Stimulated activated effector memory CD8-positive, alpha-beta T cell treated with anti-CD3 and anti-CD28 coated beads, Interleukin-12 subunit alpha, Interleukin-12 subunit beta, amount 100 ng/mL, for 72 hours (primary cell): ENCODE measurements around the gene ATG3.
"Not testable (repeated sequence)": the region's sequence is repeated elsewhere in the genome, so short reads cannot be mapped to it uniquely, and the experiment has no call there.

Experiments used
- ATAC-seq: fragments of 150-1000 bp; cut with Tn5 transposase; 2 replicates; pipeline ENCODE4 v1.10.0; 2021
- DNase-seq, 2 donors: peaks; one replicate each; pipeline ENCODE4 v3.0.0; 2021 to 2022; ENCODE audit warnings: low spot score in 2 of 2
- H3K27ac Mint-ChIP-seq: one replicate; pipeline ENCODE4 v1.8.0; 2022; ENCODE audit warnings: mild to moderate bottlenecking, mixed read lengths
- H3K36me3 Mint-ChIP-seq: one replicate; pipeline ENCODE4 v1.8.0; 2022; ENCODE audit warnings: mild to moderate bottlenecking, mixed read lengths
- H3K4me1 Mint-ChIP-seq: one replicate; pipeline ENCODE4 v1.8.0; 2022; ENCODE audit warnings: mixed read lengths
- H3K4me3 Mint-ChIP-seq: one replicate; pipeline ENCODE4 v1.8.0; 2022; ENCODE audit warnings: mild to moderate bottlenecking, mixed read lengths
- H3K9me3 Mint-ChIP-seq: one replicate; pipeline ENCODE4 v1.8.0; 2022; ENCODE audit warnings: mixed read lengths

ATG3 gene

DNA sequence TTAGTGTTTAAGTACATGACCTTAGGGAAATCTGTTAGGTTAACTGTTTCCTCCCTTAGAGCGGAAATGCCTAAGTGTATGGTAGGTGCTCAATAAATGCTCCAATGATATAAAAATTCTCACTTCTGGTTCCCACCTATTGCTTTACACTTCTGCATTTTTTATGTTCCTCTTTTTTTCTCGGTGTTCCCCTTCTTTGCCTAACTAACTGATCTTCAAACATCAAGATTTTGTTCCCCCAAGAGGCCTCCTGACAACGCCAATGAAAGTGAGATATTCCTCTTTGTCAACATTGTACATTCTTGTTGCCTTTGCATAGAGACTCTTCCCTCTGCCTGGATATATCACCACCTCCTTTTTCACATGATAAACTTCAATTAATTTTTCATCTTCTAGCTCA lies 17.5 kb upstream of the ATG3 start:
- no peak for DNase-seq
- H3K9me3 Mint-ChIP-seq: no peaks in the 10 kb centered on the region
- no peak for ATAC-seq
- no peak overlapping the region for H3K4me3 Mint-ChIP-seq
- H3K27ac Mint-ChIP-seq: no peak overlapping the region
- no peaks in the 10 kb centered on the region for H3K4me1 Mint-ChIP-seq
- peaks cover 46% of the 10 kb centered on the region for H3K36me3 Mint-ChIP-seq

DNA sequence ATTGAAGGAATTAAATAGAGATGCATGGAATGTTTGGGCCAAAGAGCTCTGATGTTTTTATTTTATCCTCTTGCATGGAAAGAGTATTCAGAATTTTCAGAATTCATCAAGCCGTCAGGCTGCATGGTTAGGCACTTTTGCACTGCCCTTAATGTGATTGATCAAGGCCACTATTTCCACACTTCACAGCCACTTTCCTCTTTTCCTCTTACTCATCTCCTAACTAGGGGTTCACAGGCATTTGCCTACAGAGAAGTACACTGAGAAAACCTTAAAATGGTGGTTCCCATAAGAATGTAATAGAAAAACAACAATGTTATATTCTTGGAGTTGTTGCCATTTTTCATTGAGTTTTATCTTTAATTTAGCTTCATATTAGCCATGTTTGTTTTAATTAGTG lies 10.9 kb upstream of the ATG3 start:
- Mint-ChIP-seq H3K9me3 (no peaks in the 10 kb centered on the region), H3K4me1 (no peaks in the 10 kb centered on the region), H3K27ac (no peak overlapping the region), H3K4me3 (no peak overlapping the region), H3K36me3 (peaks cover 61% of the 10 kb centered on the region)
- ATAC-seq (no peak), DNase-seq (no peak)

DNA sequence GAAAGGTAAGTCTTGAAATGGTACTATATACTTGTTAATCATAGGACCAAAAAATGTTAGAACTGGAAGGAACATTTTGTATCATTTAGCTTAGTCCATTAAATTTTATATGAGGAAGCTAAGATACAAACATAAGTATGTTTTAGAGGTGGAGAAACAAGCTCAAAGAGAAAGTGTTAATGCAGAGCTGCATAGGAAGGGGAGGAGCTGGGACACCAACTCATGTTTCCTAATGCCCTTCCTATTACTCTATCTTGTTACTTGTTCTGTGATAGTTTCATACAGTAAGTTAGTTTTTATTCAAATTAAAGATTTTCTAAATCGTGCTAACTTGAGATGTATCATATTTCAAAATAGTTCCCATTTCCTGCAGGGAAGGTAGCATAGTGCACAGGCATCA lies 7.5 kb upstream of the ATG3 start:
- no peak overlapping the region for H3K27ac Mint-ChIP-seq
- H3K9me3 Mint-ChIP-seq: no peaks in the 10 kb centered on the region
- peaks cover 45% of the 10 kb centered on the region for H3K36me3 Mint-ChIP-seq

DNA sequence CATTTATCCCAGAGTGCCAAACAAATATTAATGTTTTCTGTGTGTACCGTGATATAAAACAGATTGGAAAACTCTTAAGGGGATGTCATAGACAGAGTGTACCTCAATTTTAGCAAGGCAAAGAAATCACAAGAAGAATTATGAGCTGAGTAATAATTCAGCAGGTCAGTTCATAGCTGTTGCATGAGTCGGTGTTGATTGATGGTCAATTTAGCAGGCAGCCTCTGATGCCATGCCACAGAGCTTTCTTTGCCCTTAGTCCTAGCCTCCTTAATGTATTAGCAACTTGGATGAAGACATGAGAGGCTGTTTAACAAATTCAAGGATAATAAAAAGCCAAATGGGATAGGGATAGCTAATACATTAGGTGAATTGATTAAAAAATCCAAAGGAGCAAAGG lies 6.9 kb upstream of the ATG3 start:
- ATAC-seq (no peak), DNase-seq (no peak)
- Mint-ChIP-seq H3K27ac (no peak overlapping the region), H3K4me1 (peaks cover 6% of the 10 kb centered on the region), H3K36me3 (peaks cover 39% of the 10 kb centered on the region), H3K9me3 (no peaks in the 10 kb centered on the region), H3K4me3 (no peak overlapping the region)

More for the DNA sequence above, 7.5 kb upstream of the ATG3 start:
- ATAC-seq (no peak), DNase-seq (no peak)
- H3K4me1 Mint-ChIP-seq: peaks cover 6% of the 10 kb centered on the region
- H3K4me3 Mint-ChIP-seq: no peak overlapping the region

DNA sequence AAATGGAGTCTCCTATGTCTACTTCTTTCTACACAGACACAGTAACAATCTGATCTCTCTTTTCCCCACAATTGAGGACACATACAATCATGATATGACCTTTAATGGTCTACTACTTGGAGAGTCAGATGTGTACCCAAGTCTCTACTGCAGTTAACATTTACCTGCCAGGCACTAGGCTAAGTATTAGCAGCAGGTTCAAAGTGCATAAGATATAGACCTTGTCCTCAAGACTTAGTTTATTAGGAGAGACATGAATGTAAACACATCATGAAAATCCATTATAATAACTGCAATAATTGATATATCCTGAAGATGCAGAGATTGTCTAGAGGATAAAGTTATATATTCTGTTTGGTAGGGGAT lies 3.2 kb upstream of the ATG3 start:
- Mint-ChIP-seq H3K27ac (no peak overlapping the region), H3K9me3 (no peaks in the 10 kb centered on the region), H3K36me3 (peaks cover 22% of the 10 kb centered on the region), H3K4me1 (peaks cover 11% of the 10 kb centered on the region), H3K4me3 (no peak overlapping the region)
- DNase-seq: no peak
- ATAC-seq: no peak

DNA sequence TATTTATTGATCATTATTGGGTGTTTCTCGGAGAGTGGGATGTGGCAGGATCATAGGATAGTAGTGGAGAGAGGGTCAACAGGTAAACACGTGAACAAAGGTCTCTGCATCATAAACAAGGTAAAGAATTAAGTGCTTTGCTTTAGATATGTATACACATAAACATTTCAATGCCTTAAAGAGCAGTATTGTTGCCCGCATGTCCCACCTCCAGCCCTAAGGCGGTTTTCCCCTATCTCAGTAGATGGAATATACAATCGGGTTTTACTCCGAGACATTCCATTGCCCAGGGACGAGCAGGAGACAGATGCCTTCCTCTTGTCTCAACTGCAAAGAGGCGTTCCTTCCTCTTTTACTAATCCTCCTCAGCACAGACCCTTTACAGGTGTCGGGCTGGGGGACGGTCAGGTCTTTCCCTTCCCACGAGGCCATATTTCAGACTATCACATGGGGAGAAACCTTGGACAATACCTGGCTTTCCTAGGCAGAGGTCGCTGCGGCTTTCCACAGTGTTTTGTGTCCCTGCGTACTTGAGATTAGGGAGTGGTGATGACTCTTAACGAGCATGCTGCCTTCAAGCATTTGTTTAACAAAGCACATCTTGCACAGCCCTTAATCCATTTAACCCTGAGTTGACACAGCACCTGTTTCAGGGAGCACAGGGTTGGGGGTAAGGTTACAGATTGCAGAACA lies 2.6 kb upstream of the ATG3 start:
- H3K9me3 Mint-ChIP-seq, ATAC-seq, H3K4me3 Mint-ChIP-seq, DNase-seq: not testable (repeated sequence)
- peaks cover 16% of the 10 kb centered on the region for H3K4me1 Mint-ChIP-seq
- H3K36me3 Mint-ChIP-seq: peaks cover 20% of the 10 kb centered on the region
- peak overlapping the region; percentile 46 for H3K27ac Mint-ChIP-seq

DNA sequence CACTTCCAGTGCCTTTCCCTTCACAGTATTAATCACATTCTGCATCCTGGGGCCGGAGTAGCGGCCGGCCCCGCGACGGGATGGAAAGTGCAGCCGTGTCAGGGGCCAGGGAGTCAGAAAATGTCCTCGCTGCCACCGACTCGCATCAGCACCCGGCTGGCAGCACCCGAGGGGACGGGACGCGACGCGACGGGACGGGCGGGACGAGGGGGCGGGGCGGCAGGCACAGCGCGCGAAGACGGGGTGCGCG lies 353 bp downstream of the ATG3 start:
- Mint-ChIP-seq H3K4me1 (peaks cover 15% of the 10 kb centered on the region), H3K27ac (peak overlapping the region; percentile 95), H3K9me3 (no peaks in the 10 kb centered on the region), H3K4me3 (peak overlapping the region; percentile 91), H3K36me3 (peaks cover 37% of the 10 kb centered on the region)
- DNase-seq (no peak), ATAC-seq (peak; percentile 71)

DNA sequence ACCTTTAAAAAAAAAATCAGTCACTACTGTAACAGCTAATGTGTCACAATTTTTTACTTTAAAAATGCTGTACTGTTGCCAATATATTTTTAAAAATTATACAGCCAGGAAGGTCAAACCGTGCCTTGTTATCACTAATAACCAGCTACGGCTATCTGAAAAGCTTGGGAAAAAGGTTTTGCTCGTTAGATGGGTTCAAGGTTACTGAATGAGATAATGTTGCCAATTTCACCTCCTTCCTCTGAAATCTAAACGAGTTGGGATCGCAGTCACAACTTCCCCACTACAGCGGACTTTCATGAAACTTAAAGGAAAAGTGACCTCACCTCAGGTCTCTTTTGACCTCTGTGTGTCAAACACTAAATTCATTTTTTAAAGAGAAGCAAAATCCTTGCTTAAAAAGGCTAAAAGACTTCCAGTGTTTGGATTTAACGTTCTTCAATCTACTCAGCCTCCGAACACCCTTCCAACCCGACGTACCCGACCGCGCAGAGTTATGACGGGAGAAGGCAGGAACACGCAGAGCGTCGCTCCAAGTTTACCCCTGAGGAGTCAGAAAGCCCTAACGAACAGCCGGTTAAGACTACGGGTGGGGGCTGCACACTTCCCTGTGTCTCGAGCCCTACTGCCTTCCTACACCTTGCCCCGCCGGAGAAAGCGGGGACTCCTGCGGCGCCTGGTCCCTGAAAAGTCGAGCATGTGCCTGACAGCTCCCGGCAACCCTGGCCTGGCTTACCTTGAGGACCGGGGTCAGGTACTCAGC lies 860 bp downstream of the ATG3 start:
- no peaks in the 10 kb centered on the region for H3K9me3 Mint-ChIP-seq
- peak overlapping the region; percentile 95 for H3K27ac Mint-ChIP-seq
- ATAC-seq (peak; percentile 67), DNase-seq (peak; percentile 57 to 87)
- peaks cover 17% of the 10 kb centered on the region for H3K4me1 Mint-ChIP-seq
- H3K36me3 Mint-ChIP-seq: peaks cover 40% of the 10 kb centered on the region
- H3K4me3 Mint-ChIP-seq: peak overlapping the region; percentile 91

DNA sequence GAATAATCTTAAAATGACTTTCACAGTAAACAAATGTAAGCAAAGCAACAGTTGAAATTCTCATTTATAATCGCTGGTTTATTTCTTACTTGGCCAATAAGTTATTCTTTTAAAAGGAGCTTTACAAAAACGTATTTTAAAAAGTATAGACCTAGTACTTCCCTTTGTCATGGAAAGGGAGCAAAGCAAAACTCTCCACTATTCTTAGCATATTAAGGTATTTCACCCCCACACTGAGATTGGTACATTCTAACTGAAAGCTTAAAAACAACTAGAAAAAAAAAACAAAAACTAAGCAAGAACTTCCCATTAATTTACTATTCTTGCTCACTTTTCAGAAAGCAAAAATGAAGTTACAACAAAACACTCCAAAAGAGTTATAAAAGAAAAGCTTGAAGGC lies 1.5 kb downstream of the ATG3 start:
- H3K4me3 Mint-ChIP-seq: peak overlapping the region; percentile 91
- H3K9me3 Mint-ChIP-seq: no peaks in the 10 kb centered on the region
- no peak for ATAC-seq
- H3K36me3 Mint-ChIP-seq: peaks cover 43% of the 10 kb centered on the region
- no peak for DNase-seq
- peaks cover 23% of the 10 kb centered on the region for H3K4me1 Mint-ChIP-seq
- H3K27ac Mint-ChIP-seq: peak overlapping the region; percentile 95

DNA sequence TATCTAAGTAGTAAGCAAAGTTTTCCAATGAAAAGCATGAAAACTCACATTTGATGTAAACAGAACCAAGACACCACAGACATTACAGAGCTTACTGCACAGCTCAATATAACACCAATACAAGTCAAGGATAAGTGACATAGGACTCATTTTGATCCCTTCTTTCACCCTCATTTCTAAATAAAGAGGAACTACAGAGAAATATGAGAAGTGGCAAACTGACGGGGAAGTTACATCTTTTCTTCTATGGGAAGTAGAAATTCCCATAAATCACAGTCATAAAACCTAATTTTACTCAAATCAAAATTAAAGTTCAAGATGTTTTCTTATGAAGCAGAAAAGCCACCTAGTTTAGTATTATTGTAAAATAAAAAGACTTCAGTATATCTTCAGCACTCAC lies 3.8 kb downstream of the ATG3 start:
- DNase-seq: no peak
- Mint-ChIP-seq H3K9me3 (no peaks in the 10 kb centered on the region), H3K27ac (no peak overlapping the region), H3K4me3 (no peak overlapping the region), H3K4me1 (peaks cover 31% of the 10 kb centered on the region), H3K36me3 (peaks cover 45% of the 10 kb centered on the region)
- no peak for ATAC-seq

DNA sequence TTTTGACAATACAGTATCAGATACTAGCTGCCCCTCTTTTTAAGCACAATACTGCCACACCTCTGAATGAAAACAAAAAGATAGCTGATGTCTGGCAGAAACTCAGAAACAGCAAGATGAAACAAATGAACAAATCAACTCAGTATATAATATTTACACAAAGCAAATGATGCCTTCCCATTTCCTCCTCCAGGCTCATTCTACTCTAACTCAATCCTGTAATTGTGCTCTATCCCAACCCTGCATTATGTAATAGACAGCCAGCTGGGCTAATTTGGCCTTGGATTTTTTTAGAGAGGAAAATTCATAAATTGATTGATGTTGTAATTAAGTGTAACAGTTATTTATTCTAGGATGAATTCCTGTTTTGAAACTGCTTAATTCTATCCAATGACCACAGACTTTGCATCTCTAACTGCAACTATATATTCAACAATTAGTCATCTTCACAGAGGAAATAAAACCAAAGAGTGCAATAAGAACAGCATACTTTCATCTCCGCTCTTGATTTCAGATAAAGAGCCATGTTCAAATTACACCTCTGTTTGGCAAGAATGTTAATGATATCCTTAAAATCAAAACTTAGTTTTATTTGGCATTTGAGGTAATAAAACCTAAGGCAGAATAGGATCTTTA lies 6.1 kb downstream of the ATG3 start:
- Mint-ChIP-seq H3K4me3 (peak overlapping the region; percentile 32), H3K4me1 (peaks cover 31% of the 10 kb centered on the region), H3K9me3 (no peaks in the 10 kb centered on the region), H3K27ac (peak overlapping the region; percentile 20), H3K36me3 (peaks cover 53% of the 10 kb centered on the region)
- no peak for DNase-seq
- ATAC-seq: peak; percentile 61

DNA sequence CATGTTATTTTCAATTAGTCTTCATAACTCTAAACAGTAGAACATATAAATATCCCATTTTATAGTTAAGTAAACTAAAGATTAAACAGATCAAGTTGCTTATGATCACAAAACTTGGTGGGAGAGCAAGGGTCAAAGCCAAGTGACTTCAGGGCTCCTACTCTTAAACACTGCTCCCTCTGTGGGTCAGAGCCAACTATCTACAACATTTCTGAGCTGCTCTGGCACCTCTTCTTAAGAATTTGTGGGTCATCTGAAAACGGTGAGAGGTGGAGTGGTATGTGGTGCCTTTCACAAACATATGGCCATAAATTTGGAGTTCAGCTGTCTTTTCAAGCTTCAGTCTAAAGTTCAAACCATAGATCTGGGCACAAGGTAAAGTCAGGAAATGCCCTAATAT lies 10.9 kb downstream of the ATG3 start:
- Mint-ChIP-seq H3K4me3 (no peak overlapping the region), H3K27ac (no peak overlapping the region), H3K9me3 (no peaks in the 10 kb centered on the region), H3K36me3 (peaks cover 72% of the 10 kb centered on the region), H3K4me1 (peaks cover 14% of the 10 kb centered on the region)
- DNase-seq (no peak), ATAC-seq (no peak)

DNA sequence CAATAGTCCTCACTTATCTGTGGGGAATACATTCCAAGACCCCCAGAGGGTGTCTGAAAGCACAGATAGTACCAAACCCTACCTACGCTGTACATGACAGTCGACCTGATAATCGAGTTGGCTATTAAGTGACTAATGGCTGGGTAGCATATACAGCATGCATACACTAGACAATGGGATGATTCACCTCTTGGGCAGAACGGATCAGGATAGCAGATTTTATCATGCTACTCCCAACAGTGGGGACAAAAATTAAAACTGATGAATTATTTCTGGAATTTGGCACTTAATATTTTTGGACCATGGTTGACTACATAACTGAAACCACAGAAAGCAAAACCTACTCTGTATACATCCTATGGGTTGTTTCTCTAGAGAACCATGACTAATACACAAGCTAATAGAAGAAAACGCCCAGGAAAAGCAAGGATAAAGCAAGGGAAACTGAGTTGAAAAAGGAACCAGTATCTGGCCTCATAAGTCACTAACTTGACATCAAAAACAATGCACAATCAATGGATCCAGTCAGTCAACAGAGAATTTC lies 15.5 kb downstream of the ATG3 start:
- Mint-ChIP-seq H3K4me1 (peaks cover 8% of the 10 kb centered on the region), H3K27ac (peak overlapping the region; percentile 13), H3K4me3 (no peak overlapping the region), H3K36me3 (peaks cover 88% of the 10 kb centered on the region), H3K9me3 (no peaks in the 10 kb centered on the region)
- DNase-seq: no peak
- ATAC-seq: no peak

DNA sequence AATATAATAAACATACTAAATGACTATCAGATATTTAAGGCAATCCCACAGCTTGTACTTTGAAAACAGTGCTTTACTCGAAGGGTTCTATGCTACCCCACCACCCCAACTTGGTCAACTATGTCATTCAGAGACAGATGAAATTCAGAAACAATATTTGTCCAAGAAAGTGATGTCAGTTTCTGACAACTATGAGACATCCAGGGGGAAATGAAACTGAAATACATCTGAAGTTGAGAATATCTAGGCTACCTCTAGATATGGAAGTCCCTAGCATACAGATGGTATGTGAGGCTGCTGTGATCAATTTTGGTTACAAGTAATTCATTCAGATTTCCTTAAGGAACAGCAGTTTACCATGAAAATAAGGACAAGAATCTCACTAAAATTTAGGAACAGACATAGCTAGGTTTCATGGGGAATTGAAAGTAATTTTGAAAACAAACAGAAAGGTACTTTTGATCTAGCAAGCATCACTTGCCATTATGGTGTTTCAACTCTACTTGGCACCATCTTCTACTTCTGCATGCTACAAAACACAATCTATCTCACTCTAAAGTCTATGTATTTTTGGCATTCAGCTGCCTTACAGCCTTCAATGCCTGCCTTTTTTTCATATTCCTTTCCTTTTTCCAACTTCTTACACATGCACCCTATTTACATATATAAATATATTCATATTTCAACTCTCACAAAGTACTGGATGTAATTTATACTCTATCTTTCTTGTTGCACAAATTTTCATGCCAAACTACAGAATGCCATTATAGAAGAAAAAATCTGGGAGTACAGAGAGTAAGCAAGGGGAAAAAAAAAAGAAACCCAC lies 21.7 kb downstream of the ATG3 start:
- Mint-ChIP-seq H3K4me1 (peaks cover 8% of the 10 kb centered on the region), H3K36me3 (peaks cover 86% of the 10 kb centered on the region), H3K9me3 (no peaks in the 10 kb centered on the region), H3K27ac (peak overlapping the region; percentile 2), H3K4me3 (no peak overlapping the region)
- DNase-seq (no peak), ATAC-seq (peak; percentile 77)

DNA sequence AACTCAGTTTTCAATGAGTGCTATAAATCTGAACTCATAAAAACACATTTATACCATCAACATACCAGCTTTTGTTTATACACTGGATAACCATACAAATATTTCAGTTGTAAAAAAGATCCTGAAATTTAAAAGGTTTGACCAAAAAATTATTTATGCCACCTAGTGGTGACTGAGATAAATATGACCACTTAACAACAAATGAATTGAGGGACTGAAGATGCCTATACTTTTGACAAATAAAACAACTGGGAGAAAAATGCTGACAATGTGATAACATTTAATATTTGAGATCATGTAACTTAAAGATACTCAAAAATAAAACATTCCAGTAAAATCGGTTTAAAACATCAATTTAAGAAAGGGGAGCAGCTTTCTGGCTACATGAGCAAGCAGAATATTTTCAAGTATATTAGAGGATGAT lies 30.4 kb downstream of the ATG3 start:
- H3K4me3 Mint-ChIP-seq: no peak overlapping the region
- H3K36me3 Mint-ChIP-seq: peaks cover 75% of the 10 kb centered on the region
- ATAC-seq (no peak), DNase-seq (no peak)
- H3K4me1 Mint-ChIP-seq: no peaks in the 10 kb centered on the region
- no peaks in the 10 kb centered on the region for H3K9me3 Mint-ChIP-seq
- H3K27ac Mint-ChIP-seq: no peak overlapping the region
